Right lobe of liver (tissue), 4 donors: ENCODE data around the gene SF3A1.

Experiments
- POLR2A ChIP-seq: fragments of 450-650 bp; IDR thresholded peaks from one replicate; pipeline ENCODE4 v1.6.1; 2017; ENCODE audit warnings: antibody characterized with exemption, mild to moderate bottlenecking
- TF ChIP-seq, protein P1 (sequence below), 4 donors: fragments of 200-600 bp in 3 of 4; fragments of 450-650 bp in 1 of 4; IDR thresholded peaks; one replicate each; pipeline versions ENCODE4 v1.5.1 to v1.8.0; 2016 to 2022; ENCODE audit warnings: antibody characterized with exemption in 4 of 4, mild to moderate bottlenecking in 2 of 4
- donor health status: DM: no; HTN: no; CAD: no.
- donor health status: DM: no; HTN: no; CAD: no.
- donor health status: DM: no; HTN: yes; CAD: no.

DNA sequence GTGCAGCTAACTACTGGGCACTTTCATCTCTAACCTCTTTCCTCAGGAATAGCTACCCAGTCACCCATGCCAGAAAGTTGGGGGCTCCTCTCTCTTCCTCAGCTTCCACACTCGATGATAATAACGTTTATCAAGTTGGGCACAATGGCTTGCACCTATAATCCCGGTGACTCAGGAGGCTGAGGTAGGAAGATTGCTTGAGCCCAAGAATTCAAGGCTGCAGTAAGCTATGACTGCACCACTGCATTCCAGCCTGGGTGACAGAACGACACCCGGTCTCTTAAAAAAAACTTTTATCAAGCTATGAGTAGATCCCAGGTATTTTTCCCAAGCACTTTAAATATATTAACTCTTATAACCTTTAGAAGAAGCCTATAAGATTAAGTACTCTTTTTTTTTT is 2.0 kb downstream of the SF3A1 start:
- TF ChIP-seq POLR2A = no peak
- TF ChIP-seq, protein P1, sequence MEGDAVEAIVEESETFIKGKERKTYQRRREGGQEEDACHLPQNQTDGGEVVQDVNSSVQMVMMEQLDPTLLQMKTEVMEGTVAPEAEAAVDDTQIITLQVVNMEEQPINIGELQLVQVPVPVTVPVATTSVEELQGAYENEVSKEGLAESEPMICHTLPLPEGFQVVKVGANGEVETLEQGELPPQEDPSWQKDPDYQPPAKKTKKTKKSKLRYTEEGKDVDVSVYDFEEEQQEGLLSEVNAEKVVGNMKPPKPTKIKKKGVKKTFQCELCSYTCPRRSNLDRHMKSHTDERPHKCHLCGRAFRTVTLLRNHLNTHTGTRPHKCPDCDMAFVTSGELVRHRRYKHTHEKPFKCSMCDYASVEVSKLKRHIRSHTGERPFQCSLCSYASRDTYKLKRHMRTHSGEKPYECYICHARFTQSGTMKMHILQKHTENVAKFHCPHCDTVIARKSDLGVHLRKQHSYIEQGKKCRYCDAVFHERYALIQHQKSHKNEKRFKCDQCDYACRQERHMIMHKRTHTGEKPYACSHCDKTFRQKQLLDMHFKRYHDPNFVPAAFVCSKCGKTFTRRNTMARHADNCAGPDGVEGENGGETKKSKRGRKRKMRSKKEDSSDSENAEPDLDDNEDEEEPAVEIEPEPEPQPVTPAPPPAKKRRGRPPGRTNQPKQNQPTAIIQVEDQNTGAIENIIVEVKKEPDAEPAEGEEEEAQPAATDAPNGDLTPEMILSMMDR (IDR thresholded peaks at IDR 0.05) = no peak
